CD4-positive, alpha-beta T cell (primary cell): ENCODE data around the gene ANKS3. TPM values are rescaled to one million over a fixed set of nuclear protein-coding genes. Genes with fewer than 3 reads are reported as not detected.

Source experiments
- ATAC-seq: fragments of 200-7000 bp; cut with Tn5 transposase; one replicate; pipeline ENCODE4 v1.10.0; 2022; ENCODE audit warnings: mild to moderate bottlenecking; ENCODE audit not compliant: poor library complexity
- CTCF ChIA-PET: fragments of 350-600 bp; sonication (Branson Sonifier 250); formaldehyde crosslinking; loops from one replicate; lab custom pipeline; 2021; ENCODE audit warnings: antibody characterized with exemption, inconsistent platforms; lab: Charles Lee
- POLR2A ChIA-PET: fragments of 350-600 bp; sonication (Branson Sonifier 250); formaldehyde crosslinking; loops from one replicate; lab custom pipeline; 2021; ENCODE audit warnings: antibody characterized with exemption, inconsistent platforms; lab: Charles Lee
- DNase-seq, 14 experiments: peaks; one replicate each; pipeline ENCODE4 v3.0.0-alpha.2; 2013 to 2020; ENCODE audit warnings: mixed read lengths in 2 of 14
- H3K27ac ChIP-seq, 2 donors: one replicate each; pipeline versions ENCODE4 v1.5.1 to v1.7.0; 2013; ENCODE audit warnings: low read length in 2 of 2, low read depth in 1 of 2, mild to moderate bottlenecking in 1 of 2
- H3K27me3 ChIP-seq, 2 experiments: 1 replicate in 1 of 2; 2 replicates in 1 of 2; pipeline versions ENCODE4 v1.6.1 to v1.7.0; 2013; ENCODE audit warnings: low read length in 2 of 2, control low read depth in 1 of 2, mild to moderate bottlenecking in 1 of 2, moderate library complexity in 1 of 2; ENCODE audit not compliant: insufficient read depth in 2 of 2, control insufficient read depth in 1 of 2
- H3K36me3 ChIP-seq: one replicate; pipeline ENCODE4 v1.6.1; 2013; ENCODE audit warnings: low read length, control low read depth; ENCODE audit not compliant: insufficient read depth
- H3K4me1 ChIP-seq: one replicate; pipeline ENCODE4 v1.6.1; 2013; ENCODE audit warnings: low read length, control low read depth; ENCODE audit not compliant: insufficient read depth
- H3K4me3 ChIP-seq: one replicate; pipeline ENCODE4 v1.5.1; 2013; ENCODE audit warnings: mild to moderate bottlenecking, low read length, moderate library complexity
- H3K9me3 ChIP-seq, 2 experiments: 1 replicate in 1 of 2; 2 replicates in 1 of 2; pipeline versions ENCODE4 v1.6.1 to v1.7.0; 2013; ENCODE audit warnings: low read length in 2 of 2, mild to moderate bottlenecking in 2 of 2, control low read depth in 1 of 2, moderate library complexity in 1 of 2; ENCODE audit not compliant: control insufficient read depth in 1 of 2, insufficient read depth in 1 of 2
- H3K27ac Mint-ChIP-seq: one replicate; pipeline ENCODE4 v1.8.0; 2020; ENCODE audit warnings: mixed read lengths
- H3K27me3 Mint-ChIP-seq: one replicate; pipeline ENCODE4 v1.8.0; 2021; ENCODE audit warnings: mixed read lengths
- H3K36me3 Mint-ChIP-seq: one replicate; pipeline ENCODE4 v1.8.0; 2021; ENCODE audit warnings: low read depth, mixed read lengths
- H3K4me1 Mint-ChIP-seq: one replicate; pipeline ENCODE4 v1.8.0; 2021; ENCODE audit warnings: low read depth, mixed read lengths
- H3K4me3 Mint-ChIP-seq: one replicate; pipeline ENCODE4 v1.8.0; 2020; ENCODE audit warnings: mild to moderate bottlenecking, mixed read lengths
- H3K9me3 Mint-ChIP-seq: one replicate; pipeline ENCODE4 v1.8.0; 2020; ENCODE audit warnings: mixed read lengths
- CTCF ChIP-seq: fragments of 200-600 bp; IDR thresholded peaks from one replicate; pipeline ENCODE4 v1.8.0; 2022; ENCODE audit warnings: antibody characterized with exemption, mild to moderate bottlenecking
- intact Hi-C, 2 experiments: fragments of 100-400 bp; cut with DNase I in 1 of 2; cut with micrococcal nuclease in 1 of 2; formaldehyde crosslinking; loops; one replicate each; pipeline versions ENCODE4 v1.15.1 to v1.9.0; 2023 to 2025; cut with DNase I, micrococcal nuclease
- total RNA-seq, 174 experiments: library from RNA in 2 of 174; stranded (reverse) in 2 of 174; gene quantifications; one replicate each; pipeline ENCODE4 v1.2.3 and lab custom pipeline; 2021 to 2026

The ANKS3 gene
- total RNA-seq, 2 experiments from 2014 or later, result 13.5 TPM

GRCh38 chr16:4713663-4714501, 20.2 kb downstream of the ANKS3 start:
- peaks cover 51% of the 10 kb centered on the region for H3K36me3 Mint-ChIP-seq
- CTCF ChIA-PET, result no interaction called here

GRCh38 chr16:4709481-4709880, 24.6 kb downstream of the ANKS3 start:
- Mint-ChIP-seq H3K4me3 (no peak overlapping the region), H3K4me1 (peaks cover 4% of the 10 kb centered on the region), H3K27me3 (no peaks in the 10 kb centered on the region), H3K27ac (no peak overlapping the region), H3K36me3 (peaks cover 70% of the 10 kb centered on the region), H3K9me3 (no peaks in the 10 kb centered on the region)
- no peak for TF ChIP-seq CTCF
- no peaks in the 10 kb centered on the region for H3K27me3 ChIP-seq
- peaks cover 26% of the 10 kb centered on the region for H3K36me3 ChIP-seq
- H3K4me1 ChIP-seq, result no peaks in the 10 kb centered on the region
- POLR2A ChIA-PET, result interaction anchor here (0.6 to 1.6 kb wide), 2 partner anchors 17 to 59 kb away, joined by 4 read pairs; no protein-coding TSS in a partner anchor
- no peak overlapping the region for H3K4me3 ChIP-seq
- no peaks in the 10 kb centered on the region for H3K9me3 ChIP-seq
- CTCF ChIA-PET, result interaction anchor here (0.6 kb wide), 1 partner anchor 238 kb away, joined by 3 read pairs; no protein-coding TSS in a partner anchor
- ATAC-seq (no peak), DNase-seq (no peak)
- intact Hi-C loops, result no loop called here
- H3K27ac ChIP-seq, result no peak overlapping the region

More at GRCh38 chr16:4713663-4714501, 20.2 kb downstream of the ANKS3 start:
- Histone ChIP-seq H3K27ac (no peak overlapping the region), H3K9me3 (no peaks in the 10 kb centered on the region), H3K4me1 (no peaks in the 10 kb centered on the region), H3K36me3 (peaks cover 15% of the 10 kb centered on the region), H3K4me3 (no peak overlapping the region), H3K27me3 (no peaks in the 10 kb centered on the region)
- no peak for TF ChIP-seq CTCF
- Mint-ChIP-seq H3K27ac (no peak overlapping the region), H3K4me3 (no peak overlapping the region), H3K4me1 (peaks cover 4% of the 10 kb centered on the region), H3K9me3 (no peaks in the 10 kb centered on the region), H3K27me3 (no peaks in the 10 kb centered on the region)
- DNase-seq (no peak), ATAC-seq (no peak)
- POLR2A ChIA-PET, result interaction anchor here (0.6 kb wide), 1 partner anchor 75 kb away, joined by 3 read pairs; the partner anchor contains the start of gene SEPTIN12
- intact Hi-C loops, result no loop called here

- ChIA-PET CTCF (no interaction called here), POLR2A (no interaction called here)
- Mint-ChIP-seq H3K27ac (no peak overlapping the region), H3K4me1 (peaks cover 4% of the 10 kb centered on the region), H3K9me3 (no peaks in the 10 kb centered on the region), H3K36me3 (peaks cover 52% of the 10 kb centered on the region), H3K4me3 (no peak overlapping the region), H3K27me3 (no peaks in the 10 kb centered on the region)
- intact Hi-C loops, result no loop called here
- no peak for DNase-seq
- Histone ChIP-seq H3K27ac (no peak overlapping the region), H3K36me3 (peaks cover 40% of the 10 kb centered on the region), H3K27me3 (no peaks in the 10 kb centered on the region), H3K4me3 (no peak overlapping the region), H3K4me1 (peaks cover 2% of the 10 kb centered on the region), H3K9me3 (no peaks in the 10 kb centered on the region)
- no peak for ATAC-seq
- TF ChIP-seq CTCF, result no peak
Observed at GRCh38 chr16:4706871-4707270, 27.2 kb downstream of the ANKS3 start.
